Progenitor cell of endocrine pancreas (in vitro differentiated cells): ENCODE data around the gene TMEM145. TPM values are rescaled to one million over a fixed set of nuclear protein-coding genes. Genes with fewer than 3 reads are reported as not detected.
A peak's percentile ranks its signal among the peaks of the same experiment; 100 is the strongest.
"Not testable (repeated sequence)": the region's sequence is repeated elsewhere in the genome, so short reads cannot be mapped to it uniquely, and the experiment has no call there.

ENCODE experiments used
- DNase-seq: peaks from one replicate; pipeline ENCODE4 v3.0.0; 2021; ENCODE audit warnings: low spot score; ENCODE audit not compliant: unreplicated experiment
- H3K27ac Mint-ChIP-seq: 2 replicates; pipeline ENCODE4 v1.8.0; 2021; ENCODE audit warnings: mild to moderate bottlenecking, moderate library complexity, mixed read lengths
- H3K27me3 Mint-ChIP-seq: 2 replicates; pipeline ENCODE4 v1.8.0; 2021; ENCODE audit warnings: mixed read lengths
- H3K36me3 Mint-ChIP-seq: 2 replicates; pipeline ENCODE4 v1.8.0; 2022; ENCODE audit warnings: mixed read lengths; ENCODE audit not compliant: insufficient read depth
- H3K4me1 Mint-ChIP-seq: 2 replicates; pipeline ENCODE4 v1.8.0; 2021; ENCODE audit warnings: low read depth, mixed read lengths
- H3K4me3 Mint-ChIP-seq: 2 replicates; pipeline ENCODE4 v1.8.0; 2021; ENCODE audit warnings: low read depth, mild to moderate bottlenecking, moderate library complexity, mixed read lengths
- H3K9me3 Mint-ChIP-seq: 2 replicates; pipeline ENCODE4 v1.8.0; 2021; ENCODE audit warnings: low read depth, mixed read lengths
- long read RNA-seq: library from polyadenylated mRNA; unstranded; transcript quantifications from one replicate; pipeline ENCODE4 v2.0.0, GENCODE V29; 2020
- total RNA-seq: library from RNA; stranded (reverse); gene quantifications from 2 replicates; pipeline ENCODE4 v1.2.1, GENCODE V29; 2021
- TF ChIP-seq, protein P1 (sequence below): fragments of 200-600 bp; sonication (generic); IDR thresholded peaks from one replicate; pipeline ENCODE4 v1.5.0; 2021; ENCODE audit warnings: antibody characterized with exemption, mild to moderate bottlenecking; ENCODE audit not compliant: unreplicated experiment

The TMEM145 gene
- total RNA-seq = 1.9 and 2.0 TPM in 2 replicates
- long read RNA-seq = 0 reads

DNA sequence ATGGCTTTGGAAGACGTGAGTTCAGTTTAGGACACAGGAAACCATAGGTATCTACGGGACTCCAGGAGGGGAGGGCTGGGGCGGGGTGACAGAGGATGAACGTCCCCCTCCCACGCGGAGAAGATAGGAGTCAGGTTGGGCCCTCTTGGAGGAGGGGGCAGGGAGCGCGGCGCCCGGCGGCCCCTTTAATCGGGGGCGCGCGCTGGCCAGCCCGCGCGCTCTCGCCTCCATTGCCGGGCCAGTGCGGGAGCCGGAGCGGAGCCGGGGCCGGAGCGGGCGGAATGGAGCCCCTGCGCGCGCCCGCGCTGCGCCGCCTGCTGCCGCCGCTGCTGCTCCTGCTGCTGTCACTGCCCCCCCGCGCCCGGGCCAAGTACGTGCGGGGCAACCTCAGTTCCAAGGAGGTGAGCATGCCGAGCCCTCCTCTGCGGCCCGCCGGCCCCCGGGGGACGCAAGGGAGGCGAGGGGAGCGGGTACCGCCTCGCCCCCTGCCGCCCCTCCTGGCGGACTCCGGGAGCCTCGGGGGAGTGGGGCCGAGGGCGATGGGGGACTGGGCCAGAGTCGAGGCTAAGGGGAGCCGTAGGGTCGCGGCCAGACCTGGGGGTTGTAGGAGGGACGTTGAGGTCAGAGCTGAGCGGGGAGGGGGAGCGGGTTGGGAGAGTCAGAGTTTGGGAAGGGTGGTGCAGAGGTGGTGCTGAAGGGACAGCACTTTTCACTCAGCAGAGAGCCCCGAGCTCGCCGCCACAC, at the start of gene TMEM145:
TMEM145 (plus strand) TSS at position 214 of the 744 bp plus-strand sequence; CDS start at position 282, 68 bp downstream.
- peaks cover 3% of the 10 kb centered on the region for H3K4me1 Mint-ChIP-seq

GRCh38 chr19:42266105-42266504, 47.0 kb upstream of the TMEM145 start:
- H3K4me3 Mint-ChIP-seq, H3K9me3 Mint-ChIP-seq, H3K27me3 Mint-ChIP-seq, DNase-seq, H3K27ac Mint-ChIP-seq, H3K36me3 Mint-ChIP-seq: not testable (repeated sequence)
- peaks cover 19% of the 10 kb centered on the region for H3K4me1 Mint-ChIP-seq

More for the DNA sequence above, at the start of gene TMEM145:
- Mint-ChIP-seq H3K4me3 (peak within 1 kb of the TSS; percentile 68), H3K27me3 (peaks cover 57% of the 10 kb centered on the region), H3K36me3 (no peaks in the 10 kb centered on the region), H3K27ac (no peak within 1 kb of the TSS), H3K9me3 (no peaks in the 10 kb centered on the region)
- TF ChIP-seq, protein P1, sequence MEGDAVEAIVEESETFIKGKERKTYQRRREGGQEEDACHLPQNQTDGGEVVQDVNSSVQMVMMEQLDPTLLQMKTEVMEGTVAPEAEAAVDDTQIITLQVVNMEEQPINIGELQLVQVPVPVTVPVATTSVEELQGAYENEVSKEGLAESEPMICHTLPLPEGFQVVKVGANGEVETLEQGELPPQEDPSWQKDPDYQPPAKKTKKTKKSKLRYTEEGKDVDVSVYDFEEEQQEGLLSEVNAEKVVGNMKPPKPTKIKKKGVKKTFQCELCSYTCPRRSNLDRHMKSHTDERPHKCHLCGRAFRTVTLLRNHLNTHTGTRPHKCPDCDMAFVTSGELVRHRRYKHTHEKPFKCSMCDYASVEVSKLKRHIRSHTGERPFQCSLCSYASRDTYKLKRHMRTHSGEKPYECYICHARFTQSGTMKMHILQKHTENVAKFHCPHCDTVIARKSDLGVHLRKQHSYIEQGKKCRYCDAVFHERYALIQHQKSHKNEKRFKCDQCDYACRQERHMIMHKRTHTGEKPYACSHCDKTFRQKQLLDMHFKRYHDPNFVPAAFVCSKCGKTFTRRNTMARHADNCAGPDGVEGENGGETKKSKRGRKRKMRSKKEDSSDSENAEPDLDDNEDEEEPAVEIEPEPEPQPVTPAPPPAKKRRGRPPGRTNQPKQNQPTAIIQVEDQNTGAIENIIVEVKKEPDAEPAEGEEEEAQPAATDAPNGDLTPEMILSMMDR = peak; percentile 34
- peak; percentile 45 for DNase-seq

GRCh38 chr19:42266928-42267603, 46.0 kb upstream of the TMEM145 start:
- not testable (repeated sequence) for H3K9me3 Mint-ChIP-seq, DNase-seq, H3K27me3 Mint-ChIP-seq, H3K36me3 Mint-ChIP-seq, H3K4me3 Mint-ChIP-seq, H3K27ac Mint-ChIP-seq
- H3K4me1 Mint-ChIP-seq = peaks cover 22% of the 10 kb centered on the region

DNA sequence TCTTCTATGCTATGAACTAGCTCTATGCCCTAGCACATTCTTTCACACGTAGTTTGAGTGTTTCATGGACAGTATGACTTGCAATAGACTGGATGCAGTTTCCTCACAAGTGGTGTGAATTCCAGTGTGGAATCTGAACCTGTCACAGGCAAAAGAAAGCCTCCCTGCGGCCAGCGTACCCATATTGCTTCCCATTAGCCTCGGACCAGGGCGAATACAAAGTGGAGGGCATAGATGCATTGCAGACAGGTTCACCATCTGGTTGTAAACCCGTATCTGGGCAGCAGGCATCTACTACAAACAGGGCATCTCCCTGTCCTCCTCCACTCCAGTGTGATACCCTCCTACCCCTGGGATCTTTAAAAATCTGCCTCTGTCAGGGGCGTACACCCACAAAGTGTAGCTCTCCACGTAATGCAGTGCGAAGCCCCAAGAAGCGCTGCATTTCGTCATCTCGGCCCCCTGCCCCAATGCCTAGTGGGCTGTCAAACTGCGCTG, 45.4 kb upstream of the TMEM145 start:
- TF ChIP-seq, protein P1 = no peak
- H3K27me3 Mint-ChIP-seq = no peaks in the 10 kb centered on the region
- peaks cover 22% of the 10 kb centered on the region for H3K4me1 Mint-ChIP-seq
- no peak overlapping the region for H3K27ac Mint-ChIP-seq
- H3K4me3 Mint-ChIP-seq = no peak overlapping the region
- H3K36me3 Mint-ChIP-seq = peaks cover 3% of the 10 kb centered on the region
- H3K9me3 Mint-ChIP-seq = no peaks in the 10 kb centered on the region
- DNase-seq = no peak

GRCh38 chr19:42268142-42268703, 44.9 kb upstream of the TMEM145 start:
- no peak overlapping the region for H3K27ac Mint-ChIP-seq
- no peaks in the 10 kb centered on the region for H3K9me3 Mint-ChIP-seq
- H3K36me3 Mint-ChIP-seq = peaks cover 4% of the 10 kb centered on the region
- TF ChIP-seq, protein P1 = no peak
- H3K4me1 Mint-ChIP-seq = peaks cover 22% of the 10 kb centered on the region
- no peaks in the 10 kb centered on the region for H3K27me3 Mint-ChIP-seq
- H3K4me3 Mint-ChIP-seq = no peak overlapping the region
- DNase-seq = peak; percentile 98
